B cell (primary cell): ENCODE results near the gene ACTR8.

ENCODE experiments used
- EZH2 ChIP-seq: IDR thresholded peaks from 2 replicates; pipeline ENCODE4 v1.6.1; 2012; ENCODE audit warnings: borderline replicate concordance, low read depth, mild to moderate bottlenecking, moderate library complexity, low read length; ENCODE audit not compliant: insufficient read depth, poor library complexity, severe bottlenecking
- TF ChIP-seq, protein P1 (sequence below): fragments of 200-600 bp; IDR thresholded peaks from one replicate; pipeline ENCODE4 v1.8.0; 2022; ENCODE audit warnings: antibody characterized with exemption, mild to moderate bottlenecking

DNA sequence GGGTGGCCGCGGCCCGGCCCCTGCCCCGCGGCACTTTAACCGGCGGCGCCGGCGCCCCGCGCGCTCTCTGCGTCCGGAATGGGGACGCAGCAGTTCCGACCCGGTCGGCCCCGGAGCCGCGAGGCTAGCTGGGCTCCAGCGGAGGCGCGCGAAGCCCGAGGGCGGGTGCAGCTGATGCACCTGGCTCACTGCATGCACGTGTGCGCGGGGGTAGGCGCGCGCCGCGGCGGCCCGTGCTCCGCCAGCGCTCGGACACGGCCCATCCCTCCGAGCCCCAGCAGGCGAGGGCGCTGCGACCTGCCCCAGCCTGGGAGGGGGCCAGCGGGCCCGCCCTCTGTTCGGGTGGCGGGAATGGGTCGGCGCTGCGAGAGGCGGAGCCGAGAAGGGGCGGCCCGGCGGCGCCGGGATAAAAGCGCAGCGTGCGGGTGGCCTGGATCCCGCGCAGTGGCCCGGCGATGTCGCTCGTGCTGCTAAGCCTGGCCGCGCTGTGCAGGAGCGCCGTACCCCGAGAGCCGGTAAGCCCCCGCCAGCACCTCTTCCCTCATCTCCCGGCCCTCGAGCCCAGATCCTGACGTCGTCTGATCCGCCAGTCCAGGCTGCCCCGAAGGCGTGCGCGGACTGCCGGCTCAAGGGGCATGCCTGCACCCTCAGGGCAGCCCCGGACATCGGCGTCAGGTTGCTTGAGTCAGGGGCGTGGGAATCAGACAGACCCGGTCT, 35.7 kb downstream of the ACTR8 start, which contains the start of the genes CHDH and IL17RB:
- TF ChIP-seq, protein P1, sequence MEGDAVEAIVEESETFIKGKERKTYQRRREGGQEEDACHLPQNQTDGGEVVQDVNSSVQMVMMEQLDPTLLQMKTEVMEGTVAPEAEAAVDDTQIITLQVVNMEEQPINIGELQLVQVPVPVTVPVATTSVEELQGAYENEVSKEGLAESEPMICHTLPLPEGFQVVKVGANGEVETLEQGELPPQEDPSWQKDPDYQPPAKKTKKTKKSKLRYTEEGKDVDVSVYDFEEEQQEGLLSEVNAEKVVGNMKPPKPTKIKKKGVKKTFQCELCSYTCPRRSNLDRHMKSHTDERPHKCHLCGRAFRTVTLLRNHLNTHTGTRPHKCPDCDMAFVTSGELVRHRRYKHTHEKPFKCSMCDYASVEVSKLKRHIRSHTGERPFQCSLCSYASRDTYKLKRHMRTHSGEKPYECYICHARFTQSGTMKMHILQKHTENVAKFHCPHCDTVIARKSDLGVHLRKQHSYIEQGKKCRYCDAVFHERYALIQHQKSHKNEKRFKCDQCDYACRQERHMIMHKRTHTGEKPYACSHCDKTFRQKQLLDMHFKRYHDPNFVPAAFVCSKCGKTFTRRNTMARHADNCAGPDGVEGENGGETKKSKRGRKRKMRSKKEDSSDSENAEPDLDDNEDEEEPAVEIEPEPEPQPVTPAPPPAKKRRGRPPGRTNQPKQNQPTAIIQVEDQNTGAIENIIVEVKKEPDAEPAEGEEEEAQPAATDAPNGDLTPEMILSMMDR, result no peak
- TF ChIP-seq EZH2, result no peak
